ENCODE measurements around the gene RIPOR2. TPM values are rescaled to one million over a fixed set of nuclear protein-coding genes. Genes with fewer than 3 reads are reported as not detected.

RIPOR2 gene
- total RNA-seq, 1 donor from 2014 or later = 1.1 TPM

DNA sequence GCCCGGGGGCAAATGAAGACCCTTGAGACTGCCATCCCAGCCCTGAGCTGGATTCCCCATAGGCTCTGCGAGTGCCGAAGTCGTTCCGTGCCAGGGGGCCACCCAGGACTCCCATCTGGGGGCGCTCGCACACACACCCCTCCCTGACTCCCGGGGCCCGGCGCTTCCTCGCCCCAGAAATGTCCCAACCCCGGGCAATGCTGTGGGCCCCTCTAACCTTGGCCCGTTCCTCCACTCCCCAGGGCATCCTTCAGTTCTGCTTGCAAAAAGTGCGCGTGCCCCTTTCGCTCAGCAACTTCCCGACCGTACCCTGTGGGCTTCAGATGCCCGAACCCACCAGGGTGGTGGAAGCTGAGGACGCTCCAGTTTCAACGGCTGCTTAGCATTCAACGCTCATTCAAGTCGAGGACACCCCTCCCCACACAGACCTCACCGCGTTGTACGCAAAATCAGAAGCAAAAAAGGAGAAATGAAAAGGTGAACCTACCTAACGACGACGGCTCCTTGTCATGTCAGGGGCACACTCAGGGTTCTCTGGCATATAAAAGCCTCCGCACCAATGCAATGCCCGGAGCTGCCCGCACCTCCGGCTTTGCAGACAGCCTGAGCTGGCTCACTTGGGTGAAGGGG is 25.3 kb downstream of the RIPOR2 start:
- Mint-ChIP-seq H3K9me3 (ENCODE audit: unreplicated experiment) (no peaks in the 10 kb centered on the region), H3K27ac (ENCODE audit: unreplicated experiment) (peak overlapping the region; percentile 59), H3K4me1 (ENCODE audit: unreplicated experiment) (peaks cover 20% of the 10 kb centered on the region), H3K27me3 (ENCODE audit: unreplicated experiment) (peaks cover 21% of the 10 kb centered on the region), H3K4me3 (ENCODE audit: unreplicated experiment) (peak overlapping the region; percentile 93), H3K36me3 (ENCODE audit: low read depth, unreplicated experiment) (no peaks in the 10 kb centered on the region)
- no peak for TF ChIP-seq CTCF (IDR thresholded peaks at IDR 0.05; ENCODE audit: unreplicated experiment)
- peak; percentile 10 for DNase-seq (ENCODE audit: low spot score)

GRCh38 chr6:24909241-24910216 is 26.2 kb downstream of the RIPOR2 start:
- peaks cover 20% of the 10 kb centered on the region for H3K4me1 Mint-ChIP-seq (ENCODE audit: unreplicated experiment)
- DNase-seq (ENCODE audit: low spot score) = no peak
- TF ChIP-seq CTCF (IDR thresholded peaks at IDR 0.05; ENCODE audit: unreplicated experiment) = no peak
- H3K36me3 Mint-ChIP-seq (ENCODE audit: low read depth, unreplicated experiment) = no peaks in the 10 kb centered on the region
- H3K9me3 Mint-ChIP-seq (ENCODE audit: unreplicated experiment) = no peaks in the 10 kb centered on the region
- no peak overlapping the region for H3K27ac Mint-ChIP-seq (ENCODE audit: unreplicated experiment)
- H3K27me3 Mint-ChIP-seq (ENCODE audit: unreplicated experiment) = peaks cover 21% of the 10 kb centered on the region
- peak overlapping the region; percentile 93 for H3K4me3 Mint-ChIP-seq (ENCODE audit: unreplicated experiment)

DNA sequence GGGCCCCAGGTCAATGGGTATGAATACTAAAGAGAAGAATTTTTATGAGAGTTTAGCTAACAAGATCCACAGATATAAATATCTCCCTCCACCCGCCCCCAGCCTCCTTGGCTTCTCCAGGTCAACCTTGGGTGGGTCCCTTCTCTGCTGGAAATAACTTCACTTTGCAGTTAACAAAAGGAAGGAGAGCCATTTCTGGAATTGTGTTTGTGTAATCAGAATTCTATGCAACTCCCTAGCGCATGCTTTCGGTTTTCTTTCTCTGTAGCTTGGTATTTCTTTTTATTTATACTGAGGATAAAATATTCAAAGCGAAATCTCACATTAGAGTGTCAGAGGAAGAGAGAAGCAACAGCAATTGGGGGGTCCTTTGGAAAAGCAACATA is 27.1 kb downstream of the RIPOR2 start:
- no peak for TF ChIP-seq CTCF (IDR thresholded peaks at IDR 0.05; ENCODE audit: unreplicated experiment)
- Mint-ChIP-seq H3K9me3 (ENCODE audit: unreplicated experiment) (no peaks in the 10 kb centered on the region), H3K4me1 (ENCODE audit: unreplicated experiment) (peaks cover 20% of the 10 kb centered on the region), H3K36me3 (ENCODE audit: low read depth, unreplicated experiment) (no peaks in the 10 kb centered on the region), H3K27me3 (ENCODE audit: unreplicated experiment) (peaks cover 21% of the 10 kb centered on the region), H3K4me3 (ENCODE audit: unreplicated experiment) (no peak overlapping the region), H3K27ac (ENCODE audit: unreplicated experiment) (no peak overlapping the region)
- no peak for DNase-seq (ENCODE audit: low spot score)

- Mint-ChIP-seq H3K36me3 (ENCODE audit: low read depth, unreplicated experiment) (no peaks in the 10 kb centered on the region), H3K27me3 (ENCODE audit: unreplicated experiment) (peaks cover 21% of the 10 kb centered on the region), H3K9me3 (ENCODE audit: unreplicated experiment) (no peaks in the 10 kb centered on the region), H3K4me3 (ENCODE audit: unreplicated experiment) (no peak overlapping the region), H3K27ac (ENCODE audit: unreplicated experiment) (no peak overlapping the region), H3K4me1 (ENCODE audit: unreplicated experiment) (peaks cover 20% of the 10 kb centered on the region)
- no peak for DNase-seq (ENCODE audit: low spot score)
- TF ChIP-seq CTCF (IDR thresholded peaks at IDR 0.05; ENCODE audit: unreplicated experiment) = no peak
Observed at GRCh38 chr6:24907919-24908649, 27.7 kb downstream of the RIPOR2 start.
